Naive thymus-derived CD4-positive, alpha-beta T cell (primary cell): ENCODE measurements around the gene SH3D19. TPM values are rescaled to one million over a fixed set of nuclear protein-coding genes. Genes with fewer than 3 reads are reported as not detected.
"Not testable (repeated sequence)": the region's sequence is repeated elsewhere in the genome, so short reads cannot be mapped to it uniquely, and the experiment has no call there.

Experiments used
- ATAC-seq: fragments of 150-1000 bp; cut with Tn5 transposase; 2 replicates; pipeline ENCODE4 v1.10.0; 2021; ENCODE audit warnings: mild to moderate bottlenecking, moderate library complexity
- CTCF ChIA-PET: fragments of 350-600 bp; sonication (Branson Sonifier 250); formaldehyde crosslinking; loops from one replicate; lab custom pipeline; 2021; ENCODE audit warnings: antibody characterized with exemption; lab: Charles Lee
- POLR2A ChIA-PET: fragments of 350-600 bp; sonication (Branson Sonifier 250); formaldehyde crosslinking; loops from one replicate; lab custom pipeline; 2021; ENCODE audit warnings: antibody characterized with exemption, inconsistent platforms; lab: Charles Lee
- DNase-seq, 9 donors: peaks; one replicate each; pipeline versions ENCODE4 v3.0.0 to v3.0.0-alpha.2; 2020 to 2022; ENCODE audit warnings: mixed read lengths in 1 of 9
- H3K27ac ChIP-seq: one replicate; pipeline ENCODE4 v1.7.0; 2013; ENCODE audit warnings: mild to moderate bottlenecking, low read depth, low read length, moderate library complexity
- H3K27me3 ChIP-seq, 2 donors: one replicate each; pipeline ENCODE4 v1.7.0; 2013; ENCODE audit warnings: low read length in 2 of 2, mild to moderate bottlenecking in 2 of 2, moderate library complexity in 2 of 2; ENCODE audit not compliant: control insufficient read depth in 2 of 2, insufficient read depth in 2 of 2
- H3K36me3 ChIP-seq, 3 experiments: 1 replicate in 2 of 3; 2 replicates in 1 of 3; pipeline ENCODE4 v1.7.0; 2013; ENCODE audit warnings: low read length in 3 of 3, mild to moderate bottlenecking in 3 of 3, moderate library complexity in 1 of 3; ENCODE audit not compliant: insufficient read depth in 3 of 3, control insufficient read depth in 2 of 3
- H3K4me1 ChIP-seq, 2 donors: one replicate each; pipeline ENCODE4 v1.7.0; 2013; ENCODE audit warnings: low read length in 2 of 2, mild to moderate bottlenecking in 2 of 2, moderate library complexity in 1 of 2; ENCODE audit not compliant: control insufficient read depth in 2 of 2, insufficient read depth in 2 of 2
- H3K4me3 ChIP-seq: 2 replicates; pipeline ENCODE4 v1.7.0; 2013; ENCODE audit warnings: mild to moderate bottlenecking, low read length
- H3K9me3 ChIP-seq, 3 experiments: 1 replicate in 2 of 3; 2 replicates in 1 of 3; pipeline ENCODE4 v1.7.0; 2013; ENCODE audit warnings: low read length in 3 of 3; ENCODE audit not compliant: control insufficient read depth in 2 of 3
- H3K27ac Mint-ChIP-seq, 9 donors: one replicate each; pipeline ENCODE4 v1.8.0; 2020 to 2022; ENCODE audit warnings: mixed read lengths in 9 of 9, mild to moderate bottlenecking in 8 of 9, moderate library complexity in 5 of 9, inconsistent platforms in 2 of 9
- H3K27me3 Mint-ChIP-seq, 5 donors: one replicate each; pipeline ENCODE4 v1.8.0; 2021 to 2022; ENCODE audit warnings: mixed read lengths in 5 of 5, mild to moderate bottlenecking in 1 of 5
- H3K36me3 Mint-ChIP-seq, 5 donors: one replicate each; pipeline ENCODE4 v1.8.0; 2020 to 2022; ENCODE audit warnings: mixed read lengths in 5 of 5, mild to moderate bottlenecking in 3 of 5, inconsistent platforms in 1 of 5
- H3K4me1 Mint-ChIP-seq, 7 donors: one replicate each; pipeline ENCODE4 v1.8.0; 2020 to 2022; ENCODE audit warnings: mixed read lengths in 7 of 7, mild to moderate bottlenecking in 3 of 7, inconsistent platforms in 1 of 7
- H3K4me3 Mint-ChIP-seq, 10 donors: one replicate each; pipeline ENCODE4 v1.8.0; 2020 to 2022; ENCODE audit warnings: mild to moderate bottlenecking in 10 of 10, mixed read lengths in 10 of 10, moderate library complexity in 6 of 10, inconsistent platforms in 2 of 10
- H3K9me3 Mint-ChIP-seq, 11 donors: one replicate each; pipeline ENCODE4 v1.8.0; 2020 to 2022; ENCODE audit warnings: mixed read lengths in 11 of 11, mild to moderate bottlenecking in 4 of 11, inconsistent platforms in 1 of 11, moderate library complexity in 1 of 11
- intact Hi-C, 2 donors: fragments of 100-400 bp; cut with micrococcal nuclease; formaldehyde crosslinking; loops; one replicate each; pipeline ENCODE4 v1.15.1; 2023
- polyA plus RNA-seq, 2 donors: library from polyadenylated mRNA; unstranded; fragments of 300-500 nt; fragmentation: Illumina TruSeq; gene quantifications; one replicate each; pipeline ENCODE4 v1.2.3, GENCODE V29; 2021
- total RNA-seq, 6 experiments: library from RNA in 5 of 6; stranded (reverse) in 5 of 6; gene quantifications; 1 replicate in 5 of 6; 2 replicates in 1 of 6; pipeline ENCODE4 v1.2.3 and lab custom pipeline; 2021 to 2026

The SH3D19 gene
- total and polyA plus RNA-seq, 7 experiments from 2014 or later: 0.66 to 1.8 (median 1.0) TPM; not detected in 2

DNA sequence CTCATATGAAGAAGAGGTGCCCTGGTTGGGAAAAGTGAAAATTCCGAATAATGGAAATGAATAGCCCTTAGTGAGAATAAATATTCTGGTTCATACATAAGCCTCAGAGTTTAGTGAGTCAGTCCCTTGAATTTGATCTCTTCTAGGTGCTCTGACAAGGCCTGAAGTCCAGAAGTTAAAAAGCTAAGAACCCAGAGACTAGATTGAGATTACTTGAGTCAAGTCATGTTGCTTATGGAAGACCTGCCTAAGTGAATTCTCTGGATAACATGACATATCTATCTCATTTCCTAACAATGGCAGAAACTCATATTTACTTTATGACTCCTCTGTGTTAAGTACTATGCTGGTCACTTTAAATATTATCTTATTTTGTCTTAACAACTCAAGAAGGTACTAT is 58.9 kb downstream of the SH3D19 start:
- peaks cover 0 to 7% (median 0%) of the 10 kb centered on the region in 5 donors for H3K27me3 Mint-ChIP-seq
- no peak overlapping the region for H3K27ac Mint-ChIP-seq
- no peaks in the 10 kb centered on the region for H3K9me3 ChIP-seq
- DNase-seq: no peak
- H3K27ac ChIP-seq: no peak overlapping the region
- no peaks in the 10 kb centered on the region for H3K36me3 ChIP-seq
- ChIA-PET CTCF (no interaction called here), POLR2A (no interaction called here)
- ATAC-seq: no peak
- no peak overlapping the region for H3K4me3 Mint-ChIP-seq
- H3K9me3 Mint-ChIP-seq: peaks cover 0 to 22% (median 0%) of the 10 kb centered on the region in 11 donors
- no peak overlapping the region for H3K4me3 ChIP-seq
- intact Hi-C loops: no loop called here
- no peaks in the 10 kb centered on the region for H3K4me1 ChIP-seq
- H3K27me3 ChIP-seq: no peaks in the 10 kb centered on the region
- no peaks in the 10 kb centered on the region for H3K4me1 Mint-ChIP-seq
- H3K36me3 Mint-ChIP-seq: peaks cover 0 to 2% (median 0%) of the 10 kb centered on the region in 5 donors

- H3K4me1 ChIP-seq: no peaks in the 10 kb centered on the region
- Mint-ChIP-seq H3K27ac (no peak overlapping the region), H3K4me3 (no peak overlapping the region), H3K4me1 (no peaks in the 10 kb centered on the region), H3K27me3 (peaks cover 0 to 12% (median 0%) of the 10 kb centered on the region in 5 donors), H3K36me3 (peaks cover 0 to 2% (median 0%) of the 10 kb centered on the region in 5 donors), H3K9me3 (peaks cover 0 to 10% (median 0%) of the 10 kb centered on the region in 11 donors)
- H3K4me3 ChIP-seq: no peak overlapping the region
- ChIA-PET CTCF (interaction anchor here (0.8 kb wide), 1 partner anchor 12 kb away, joined by 3 read pairs; no protein-coding TSS in a partner anchor), POLR2A (no interaction called here)
- DNase-seq: no peak
- H3K9me3 ChIP-seq: no peaks in the 10 kb centered on the region
- H3K27me3 ChIP-seq: no peaks in the 10 kb centered on the region
- intact Hi-C loops: no loop called here
- H3K36me3 ChIP-seq: no peaks in the 10 kb centered on the region
- H3K27ac ChIP-seq: no peak overlapping the region
- ATAC-seq: no peak
Observed at GRCh38 chr4:151263455-151263854, 62.0 kb downstream of the SH3D19 start.

- Histone ChIP-seq H3K36me3 (no peaks in the 10 kb centered on the region), H3K9me3 (no peaks in the 10 kb centered on the region), H3K4me3 (no peak overlapping the region), H3K27me3 (no peaks in the 10 kb centered on the region), H3K27ac (no peak overlapping the region), H3K4me1 (no peaks in the 10 kb centered on the region)
- H3K27ac Mint-ChIP-seq: no peak overlapping the region
- peaks cover 0 to 14% (median 0%) of the 10 kb centered on the region in 11 donors for H3K9me3 Mint-ChIP-seq
- POLR2A ChIA-PET: no interaction called here
- H3K4me1 Mint-ChIP-seq: no peaks in the 10 kb centered on the region
- H3K27me3 Mint-ChIP-seq: peaks cover 0 to 12% (median 0%) of the 10 kb centered on the region in 5 donors
- CTCF ChIA-PET: no interaction called here
- ATAC-seq: no peak
- H3K36me3 Mint-ChIP-seq: peaks cover 0 to 4% (median 0%) of the 10 kb centered on the region in 5 donors
- DNase-seq: no peak
- intact Hi-C loops: no loop called here
- H3K4me3 Mint-ChIP-seq: no peak overlapping the region
Observed at GRCh38 chr4:151260526-151260925, 64.9 kb downstream of the SH3D19 start.

GRCh38 chr4:151259752-151260151 is 65.7 kb downstream of the SH3D19 start:
- intact Hi-C loops: no loop called here
- peaks cover 0 to 14% (median 0%) of the 10 kb centered on the region in 11 donors for H3K9me3 Mint-ChIP-seq
- H3K36me3 Mint-ChIP-seq: peaks cover 0 to 4% (median 0%) of the 10 kb centered on the region in 5 donors
- Histone ChIP-seq H3K27me3 (no peaks in the 10 kb centered on the region), H3K4me3 (no peak overlapping the region), H3K27ac (no peak overlapping the region), H3K4me1 (no peaks in the 10 kb centered on the region), H3K9me3 (no peaks in the 10 kb centered on the region), H3K36me3 (no peaks in the 10 kb centered on the region)
- DNase-seq (no peak), ATAC-seq (no peak)
- ChIA-PET CTCF (no interaction called here), POLR2A (no interaction called here)
- no peaks in the 10 kb centered on the region for H3K4me1 Mint-ChIP-seq
- H3K27ac Mint-ChIP-seq: no peak overlapping the region
- H3K4me3 Mint-ChIP-seq: no peak overlapping the region
- peaks cover 0 to 12% (median 0%) of the 10 kb centered on the region in 5 donors for H3K27me3 Mint-ChIP-seq

DNA sequence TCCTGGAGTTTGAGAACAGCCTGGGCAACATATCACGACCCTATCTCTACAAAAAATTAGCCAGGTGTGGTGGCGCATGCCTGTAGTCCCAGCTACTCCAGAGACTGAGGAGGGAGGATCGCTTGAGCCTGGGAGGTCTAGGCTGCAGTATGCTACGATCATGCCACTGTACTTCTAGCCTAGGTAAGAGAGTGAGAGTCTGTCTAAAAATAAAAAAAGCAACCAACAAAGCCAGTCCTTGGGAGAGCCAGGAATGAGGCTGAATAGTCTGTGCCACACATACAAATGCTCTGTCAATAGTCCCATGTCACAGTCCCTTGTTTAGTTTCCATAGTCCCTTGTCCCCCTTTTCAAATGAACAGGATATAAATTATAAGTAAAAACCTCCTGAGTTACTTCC is 67.7 kb downstream of the SH3D19 start:
- Histone ChIP-seq H3K9me3 (no peaks in the 10 kb centered on the region), H3K27me3 (no peaks in the 10 kb centered on the region), H3K27ac (no peak overlapping the region), H3K4me1 (no peaks in the 10 kb centered on the region), H3K4me3 (no peak overlapping the region), H3K36me3 (no peaks in the 10 kb centered on the region)
- CTCF ChIA-PET: no interaction called here
- Mint-ChIP-seq H3K4me1 (no peaks in the 10 kb centered on the region), H3K9me3 (peaks cover 0 to 9% (median 0%) of the 10 kb centered on the region in 11 donors), H3K27ac (no peak overlapping the region), H3K36me3 (peaks cover 0 to 4% (median 0%) of the 10 kb centered on the region in 5 donors), H3K4me3 (no peak overlapping the region), H3K27me3 (peaks cover 0 to 12% (median 0%) of the 10 kb centered on the region in 5 donors)
- no peak for DNase-seq
- ATAC-seq: no peak
- POLR2A ChIA-PET: no interaction called here
- intact Hi-C loops: no loop called here

GRCh38 chr4:151256134-151256533 is 69.3 kb downstream of the SH3D19 start:
- Histone ChIP-seq H3K4me3 (no peak overlapping the region), H3K9me3 (no peaks in the 10 kb centered on the region), H3K27me3 (no peaks in the 10 kb centered on the region), H3K4me1 (no peaks in the 10 kb centered on the region), H3K36me3 (no peaks in the 10 kb centered on the region), H3K27ac (no peak overlapping the region)
- peaks cover 0 to 9% (median 0%) of the 10 kb centered on the region in 11 donors for H3K9me3 Mint-ChIP-seq
- peaks cover 0 to 4% (median 0%) of the 10 kb centered on the region in 5 donors for H3K36me3 Mint-ChIP-seq
- no peak overlapping the region for H3K27ac Mint-ChIP-seq
- H3K27me3 Mint-ChIP-seq: peaks cover 0 to 8% (median 0%) of the 10 kb centered on the region in 5 donors
- no peaks in the 10 kb centered on the region for H3K4me1 Mint-ChIP-seq
- no peak for ATAC-seq
- no peak for DNase-seq
- CTCF ChIA-PET: no interaction called here
- POLR2A ChIA-PET: no interaction called here
- intact Hi-C loops: no loop called here
- H3K4me3 Mint-ChIP-seq: no peak overlapping the region

DNA sequence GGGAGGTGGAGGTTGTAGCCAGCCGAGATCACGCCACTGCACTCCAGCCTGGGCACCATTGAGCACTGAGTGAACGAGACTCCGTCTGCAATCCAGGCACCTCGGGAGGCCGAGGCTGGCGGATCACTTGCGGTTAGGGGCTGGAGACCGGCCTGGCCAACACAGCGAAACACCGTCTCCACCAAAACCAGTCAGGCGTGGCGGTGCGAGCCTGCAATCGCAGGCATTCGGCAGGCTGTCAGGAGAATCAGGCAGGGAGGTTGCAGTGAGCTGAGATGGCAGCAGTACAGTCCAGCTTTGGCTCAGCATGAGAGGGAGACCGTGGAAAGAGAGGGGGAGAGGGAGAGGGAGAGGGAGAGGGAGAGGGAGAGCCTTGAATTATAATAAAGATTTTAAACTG is 69.7 kb downstream of the SH3D19 start:
- H3K27me3 ChIP-seq, DNase-seq, H3K27me3 Mint-ChIP-seq, intact Hi-C loops, H3K4me3 Mint-ChIP-seq, H3K27ac Mint-ChIP-seq, H3K36me3 ChIP-seq, H3K4me1 ChIP-seq, POLR2A ChIA-PET, H3K4me3 ChIP-seq, CTCF ChIA-PET, H3K36me3 Mint-ChIP-seq, H3K4me1 Mint-ChIP-seq, ATAC-seq, H3K9me3 ChIP-seq, H3K9me3 Mint-ChIP-seq, H3K27ac ChIP-seq: not testable (repeated sequence)
